GM23338 (cell line): ENCODE measurements around the gene SMIM7.

ENCODE experiments used
- CREB1 ChIP-seq: fragments of 250-450 bp; sonication (Bioruptor Pico); IDR thresholded peaks from 2 replicates; pipeline ENCODE4 v1.5.0; 2020; ENCODE audit warnings: low read depth, mild to moderate bottlenecking, moderate library complexity
- EZH2 ChIP-seq: fragments of 200-600 bp; sonication (generic); IDR thresholded peaks from one replicate; pipeline ENCODE4 v1.8.0; 2017; ENCODE audit warnings: antibody characterized with exemption, mild to moderate bottlenecking, low read depth; ENCODE audit not compliant: unreplicated experiment
- EZH2phosphoT487 ChIP-seq: fragments of 200-600 bp; sonication (generic); IDR thresholded peaks from one replicate; pipeline ENCODE4 v1.8.1; 2018; ENCODE audit warnings: antibody characterized with exemption; ENCODE audit not compliant: unreplicated experiment
- JUNB ChIP-seq: IDR thresholded peaks from one replicate; pipeline ENCODE4 v1.6.1; 2016; ENCODE audit warnings: antibody characterized with exemption; ENCODE audit not compliant: unreplicated experiment
- NANOG ChIP-seq: IDR thresholded peaks from 2 replicates; pipeline ENCODE4 v1.6.1; 2016; ENCODE audit warnings: antibody characterized with exemption, borderline replicate concordance
- POLR2AphosphoS5 ChIP-seq: IDR thresholded peaks from 2 replicates; pipeline ENCODE4 v1.6.1; 2016; ENCODE audit warnings: antibody characterized with exemption, low read depth
- STAT1 ChIP-seq: IDR thresholded peaks from one replicate; pipeline ENCODE4 v1.6.1; 2016; ENCODE audit warnings: antibody characterized with exemption; ENCODE audit not compliant: unreplicated experiment
- ZNF114 ChIP-seq: fragments of 250-450 bp; sonication (Bioruptor Pico); IDR thresholded peaks from 2 replicates; pipeline ENCODE4 v1.5.0; 2020; ENCODE audit warnings: mild to moderate bottlenecking, moderate library complexity
- ZNF331 ChIP-seq: fragments of 250-450 bp; sonication (Bioruptor Pico); IDR thresholded peaks from 2 replicates; pipeline ENCODE4 v1.5.0; 2020; ENCODE audit warnings: low read depth, mild to moderate bottlenecking, moderate library complexity
- TF ChIP-seq, protein P1 (sequence below), 2 experiments: fragments of 200-600 bp in 1 of 2; sonication (generic) in 1 of 2; conservative IDR thresholded peaks; 2 replicates each; pipeline versions ENCODE4 v1.5.1 to v1.6.1; 2016 to 2017; ENCODE audit warnings: antibody characterized with exemption in 2 of 2, low read depth in 2 of 2, mild to moderate bottlenecking in 2 of 2, moderate library complexity in 1 of 2
- TF ChIP-seq, protein P2 (sequence below): IDR thresholded peaks from one replicate; pipeline ENCODE4 v1.6.1; 2018; ENCODE audit warnings: antibody characterized with exemption; ENCODE audit not compliant: unreplicated experiment
- TF ChIP-seq, protein P3 (sequence below): IDR thresholded peaks from 2 replicates; pipeline ENCODE4 v1.6.1; 2016; ENCODE audit warnings: antibody characterized with exemption

GRCh38 chr19:16605553-16605994 is 54.4 kb downstream of the SMIM7 start:
- TF ChIP-seq, protein P1, sequence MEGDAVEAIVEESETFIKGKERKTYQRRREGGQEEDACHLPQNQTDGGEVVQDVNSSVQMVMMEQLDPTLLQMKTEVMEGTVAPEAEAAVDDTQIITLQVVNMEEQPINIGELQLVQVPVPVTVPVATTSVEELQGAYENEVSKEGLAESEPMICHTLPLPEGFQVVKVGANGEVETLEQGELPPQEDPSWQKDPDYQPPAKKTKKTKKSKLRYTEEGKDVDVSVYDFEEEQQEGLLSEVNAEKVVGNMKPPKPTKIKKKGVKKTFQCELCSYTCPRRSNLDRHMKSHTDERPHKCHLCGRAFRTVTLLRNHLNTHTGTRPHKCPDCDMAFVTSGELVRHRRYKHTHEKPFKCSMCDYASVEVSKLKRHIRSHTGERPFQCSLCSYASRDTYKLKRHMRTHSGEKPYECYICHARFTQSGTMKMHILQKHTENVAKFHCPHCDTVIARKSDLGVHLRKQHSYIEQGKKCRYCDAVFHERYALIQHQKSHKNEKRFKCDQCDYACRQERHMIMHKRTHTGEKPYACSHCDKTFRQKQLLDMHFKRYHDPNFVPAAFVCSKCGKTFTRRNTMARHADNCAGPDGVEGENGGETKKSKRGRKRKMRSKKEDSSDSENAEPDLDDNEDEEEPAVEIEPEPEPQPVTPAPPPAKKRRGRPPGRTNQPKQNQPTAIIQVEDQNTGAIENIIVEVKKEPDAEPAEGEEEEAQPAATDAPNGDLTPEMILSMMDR (conservative IDR thresholded peaks at IDR 0.05; ENCODE audit: low read depth in 2 of 2), result 0 out of 4 replicates have a peak, but pooled peaks of 1 of the 2 experiments have one; percentile 4
- TF ChIP-seq EZH2phosphoT487 (no peak), POLR2AphosphoS5 (no peak), EZH2 (no peak), NANOG (no peak), ZNF114 (CRISPR knock-in tag) (no peak), CREB1 (no peak), ZNF331 (CRISPR knock-in tag) (no peak), STAT1 (no peak), JUNB (no peak)
- TF ChIP-seq, protein P2, sequence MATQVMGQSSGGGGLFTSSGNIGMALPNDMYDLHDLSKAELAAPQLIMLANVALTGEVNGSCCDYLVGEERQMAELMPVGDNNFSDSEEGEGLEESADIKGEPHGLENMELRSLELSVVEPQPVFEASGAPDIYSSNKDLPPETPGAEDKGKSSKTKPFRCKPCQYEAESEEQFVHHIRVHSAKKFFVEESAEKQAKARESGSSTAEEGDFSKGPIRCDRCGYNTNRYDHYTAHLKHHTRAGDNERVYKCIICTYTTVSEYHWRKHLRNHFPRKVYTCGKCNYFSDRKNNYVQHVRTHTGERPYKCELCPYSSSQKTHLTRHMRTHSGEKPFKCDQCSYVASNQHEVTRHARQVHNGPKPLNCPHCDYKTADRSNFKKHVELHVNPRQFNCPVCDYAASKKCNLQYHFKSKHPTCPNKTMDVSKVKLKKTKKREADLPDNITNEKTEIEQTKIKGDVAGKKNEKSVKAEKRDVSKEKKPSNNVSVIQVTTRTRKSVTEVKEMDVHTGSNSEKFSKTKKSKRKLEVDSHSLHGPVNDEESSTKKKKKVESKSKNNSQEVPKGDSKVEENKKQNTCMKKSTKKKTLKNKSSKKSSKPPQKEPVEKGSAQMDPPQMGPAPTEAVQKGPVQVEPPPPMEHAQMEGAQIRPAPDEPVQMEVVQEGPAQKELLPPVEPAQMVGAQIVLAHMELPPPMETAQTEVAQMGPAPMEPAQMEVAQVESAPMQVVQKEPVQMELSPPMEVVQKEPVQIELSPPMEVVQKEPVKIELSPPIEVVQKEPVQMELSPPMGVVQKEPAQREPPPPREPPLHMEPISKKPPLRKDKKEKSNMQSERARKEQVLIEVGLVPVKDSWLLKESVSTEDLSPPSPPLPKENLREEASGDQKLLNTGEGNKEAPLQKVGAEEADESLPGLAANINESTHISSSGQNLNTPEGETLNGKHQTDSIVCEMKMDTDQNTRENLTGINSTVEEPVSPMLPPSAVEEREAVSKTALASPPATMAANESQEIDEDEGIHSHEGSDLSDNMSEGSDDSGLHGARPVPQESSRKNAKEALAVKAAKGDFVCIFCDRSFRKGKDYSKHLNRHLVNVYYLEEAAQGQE, result no peak
- TF ChIP-seq, protein P3, sequence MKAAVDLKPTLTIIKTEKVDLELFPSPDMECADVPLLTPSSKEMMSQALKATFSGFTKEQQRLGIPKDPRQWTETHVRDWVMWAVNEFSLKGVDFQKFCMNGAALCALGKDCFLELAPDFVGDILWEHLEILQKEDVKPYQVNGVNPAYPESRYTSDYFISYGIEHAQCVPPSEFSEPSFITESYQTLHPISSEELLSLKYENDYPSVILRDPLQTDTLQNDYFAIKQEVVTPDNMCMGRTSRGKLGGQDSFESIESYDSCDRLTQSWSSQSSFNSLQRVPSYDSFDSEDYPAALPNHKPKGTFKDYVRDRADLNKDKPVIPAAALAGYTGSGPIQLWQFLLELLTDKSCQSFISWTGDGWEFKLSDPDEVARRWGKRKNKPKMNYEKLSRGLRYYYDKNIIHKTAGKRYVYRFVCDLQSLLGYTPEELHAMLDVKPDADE, result no peak
